Hepatocyte (in vitro differentiated cells): Measurements from ENCODE around the gene ANKDD1B.

Experiments used
- EZH2 ChIP-seq: fragments of 200-600 bp; sonication (generic); IDR thresholded peaks from 2 replicates; pipeline ENCODE4 v1.6.1; 2016; ENCODE audit warnings: antibody characterized with exemption, mild to moderate bottlenecking, borderline replicate concordance
- EZH2phosphoT487 ChIP-seq: fragments of 200-600 bp; sonication (generic); IDR thresholded peaks from one replicate; pipeline ENCODE4 v1.6.1; 2018; ENCODE audit warnings: antibody characterized with exemption, mild to moderate bottlenecking, low read depth, moderate library complexity; ENCODE audit not compliant: unreplicated experiment, severe bottlenecking
- TF ChIP-seq, protein P1 (sequence below): fragments of 200-600 bp; sonication (generic); IDR thresholded peaks from 2 replicates; pipeline ENCODE4 v1.5.1; 2016; ENCODE audit warnings: antibody characterized with exemption, mild to moderate bottlenecking; ENCODE audit not compliant: poor library complexity

DNA sequence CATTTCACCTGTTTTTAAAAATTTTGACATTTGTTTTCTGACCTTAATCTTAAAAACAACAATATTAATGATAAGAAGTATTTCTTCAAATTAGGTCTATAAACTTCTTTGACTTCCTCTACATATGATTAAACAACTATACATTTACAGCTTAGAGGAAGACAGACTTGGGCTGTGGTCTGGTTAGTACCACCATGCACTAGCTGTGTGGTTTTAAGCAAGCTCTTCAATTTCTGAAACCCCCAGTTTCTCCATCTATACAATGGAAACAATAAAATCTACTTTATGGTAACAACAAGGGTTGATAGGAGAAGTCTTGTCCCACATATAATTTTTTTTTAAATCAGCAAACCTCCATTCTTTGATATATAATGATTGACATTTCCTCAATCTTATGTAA, 15.7 kb downstream of the ANKDD1B start:
- TF ChIP-seq, protein P1, sequence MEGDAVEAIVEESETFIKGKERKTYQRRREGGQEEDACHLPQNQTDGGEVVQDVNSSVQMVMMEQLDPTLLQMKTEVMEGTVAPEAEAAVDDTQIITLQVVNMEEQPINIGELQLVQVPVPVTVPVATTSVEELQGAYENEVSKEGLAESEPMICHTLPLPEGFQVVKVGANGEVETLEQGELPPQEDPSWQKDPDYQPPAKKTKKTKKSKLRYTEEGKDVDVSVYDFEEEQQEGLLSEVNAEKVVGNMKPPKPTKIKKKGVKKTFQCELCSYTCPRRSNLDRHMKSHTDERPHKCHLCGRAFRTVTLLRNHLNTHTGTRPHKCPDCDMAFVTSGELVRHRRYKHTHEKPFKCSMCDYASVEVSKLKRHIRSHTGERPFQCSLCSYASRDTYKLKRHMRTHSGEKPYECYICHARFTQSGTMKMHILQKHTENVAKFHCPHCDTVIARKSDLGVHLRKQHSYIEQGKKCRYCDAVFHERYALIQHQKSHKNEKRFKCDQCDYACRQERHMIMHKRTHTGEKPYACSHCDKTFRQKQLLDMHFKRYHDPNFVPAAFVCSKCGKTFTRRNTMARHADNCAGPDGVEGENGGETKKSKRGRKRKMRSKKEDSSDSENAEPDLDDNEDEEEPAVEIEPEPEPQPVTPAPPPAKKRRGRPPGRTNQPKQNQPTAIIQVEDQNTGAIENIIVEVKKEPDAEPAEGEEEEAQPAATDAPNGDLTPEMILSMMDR, result no peak
- TF ChIP-seq EZH2phosphoT487 (no peak), EZH2 (no peak)
